GM13977 (cell line): Measurements from ENCODE around the gene GSS.

ENCODE experiments used
- DNase-seq: peaks from one replicate; pipeline ENCODE4 v3.0.0; 2012; ENCODE audit warnings: low spot score
- in situ Hi-C: fragments of 300-500 bp; cut with MboI; formaldehyde crosslinking; loops from one replicate; pipeline ENCODE4 v1.12.0; 2022; ENCODE audit warnings: low sequenced_read_pairs, low pct_unique_long_range_greater_than_20kb, mixed read lengths, inconsistent platforms; ENCODE audit not compliant: unreplicated experiment
- TF ChIP-seq, protein P1 (sequence below): IDR thresholded peaks from 2 replicates; pipeline ENCODE4 v1.5.1; 2012; ENCODE audit warnings: mild to moderate bottlenecking, control low read depth; ENCODE audit not compliant: insufficient read depth; ENCODE audit errors: extremely low read depth, missing control alignments

GSS gene

DNA sequence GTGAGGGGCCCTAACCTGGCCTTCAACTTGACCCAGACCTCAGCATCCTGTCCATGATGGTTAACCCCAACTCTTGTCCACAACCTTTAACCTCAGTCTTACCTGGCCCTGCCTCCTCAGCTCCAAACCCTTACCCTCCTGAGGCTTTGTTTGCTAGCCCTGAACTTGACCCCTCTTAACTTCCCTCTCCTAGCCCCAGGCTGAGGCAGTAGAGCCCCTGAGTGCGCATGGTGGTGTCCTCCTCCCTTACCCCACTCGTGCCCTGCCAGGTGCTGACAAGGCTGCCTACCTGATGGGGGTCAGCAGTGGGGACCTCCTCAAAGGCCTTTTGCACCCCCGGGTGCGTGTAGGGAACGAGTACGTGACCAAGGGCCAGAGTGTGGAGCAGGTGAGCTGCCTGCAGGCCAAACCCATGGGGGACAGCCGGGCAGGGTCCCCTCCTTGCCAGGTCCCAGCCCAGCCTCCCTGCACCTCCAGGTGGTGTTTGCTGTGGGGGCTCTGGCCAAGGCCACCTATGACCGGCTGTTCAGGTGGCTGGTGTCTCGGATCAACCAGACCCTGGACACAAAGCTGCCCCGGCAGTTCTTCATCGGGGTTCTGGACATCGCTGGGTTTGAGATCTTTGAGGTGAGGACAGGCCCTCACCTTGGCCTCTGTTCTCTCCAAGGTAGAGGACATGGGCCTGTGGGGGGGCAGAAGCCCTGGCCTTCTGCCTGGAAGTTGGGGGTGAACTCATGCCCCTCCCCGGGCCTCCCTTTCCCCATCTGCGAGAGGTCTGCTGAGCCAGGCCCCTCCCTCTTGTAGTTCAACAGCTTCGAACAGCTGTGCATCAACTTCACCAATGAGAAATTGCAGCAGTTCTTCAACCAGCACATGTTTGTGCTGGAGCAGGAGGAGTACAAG lies 31.9 kb upstream of the GSS start:
- in situ Hi-C loops, result no loop called here
- DNase-seq, result no peak
- TF ChIP-seq, protein P1, sequence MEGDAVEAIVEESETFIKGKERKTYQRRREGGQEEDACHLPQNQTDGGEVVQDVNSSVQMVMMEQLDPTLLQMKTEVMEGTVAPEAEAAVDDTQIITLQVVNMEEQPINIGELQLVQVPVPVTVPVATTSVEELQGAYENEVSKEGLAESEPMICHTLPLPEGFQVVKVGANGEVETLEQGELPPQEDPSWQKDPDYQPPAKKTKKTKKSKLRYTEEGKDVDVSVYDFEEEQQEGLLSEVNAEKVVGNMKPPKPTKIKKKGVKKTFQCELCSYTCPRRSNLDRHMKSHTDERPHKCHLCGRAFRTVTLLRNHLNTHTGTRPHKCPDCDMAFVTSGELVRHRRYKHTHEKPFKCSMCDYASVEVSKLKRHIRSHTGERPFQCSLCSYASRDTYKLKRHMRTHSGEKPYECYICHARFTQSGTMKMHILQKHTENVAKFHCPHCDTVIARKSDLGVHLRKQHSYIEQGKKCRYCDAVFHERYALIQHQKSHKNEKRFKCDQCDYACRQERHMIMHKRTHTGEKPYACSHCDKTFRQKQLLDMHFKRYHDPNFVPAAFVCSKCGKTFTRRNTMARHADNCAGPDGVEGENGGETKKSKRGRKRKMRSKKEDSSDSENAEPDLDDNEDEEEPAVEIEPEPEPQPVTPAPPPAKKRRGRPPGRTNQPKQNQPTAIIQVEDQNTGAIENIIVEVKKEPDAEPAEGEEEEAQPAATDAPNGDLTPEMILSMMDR, result no peak

DNA sequence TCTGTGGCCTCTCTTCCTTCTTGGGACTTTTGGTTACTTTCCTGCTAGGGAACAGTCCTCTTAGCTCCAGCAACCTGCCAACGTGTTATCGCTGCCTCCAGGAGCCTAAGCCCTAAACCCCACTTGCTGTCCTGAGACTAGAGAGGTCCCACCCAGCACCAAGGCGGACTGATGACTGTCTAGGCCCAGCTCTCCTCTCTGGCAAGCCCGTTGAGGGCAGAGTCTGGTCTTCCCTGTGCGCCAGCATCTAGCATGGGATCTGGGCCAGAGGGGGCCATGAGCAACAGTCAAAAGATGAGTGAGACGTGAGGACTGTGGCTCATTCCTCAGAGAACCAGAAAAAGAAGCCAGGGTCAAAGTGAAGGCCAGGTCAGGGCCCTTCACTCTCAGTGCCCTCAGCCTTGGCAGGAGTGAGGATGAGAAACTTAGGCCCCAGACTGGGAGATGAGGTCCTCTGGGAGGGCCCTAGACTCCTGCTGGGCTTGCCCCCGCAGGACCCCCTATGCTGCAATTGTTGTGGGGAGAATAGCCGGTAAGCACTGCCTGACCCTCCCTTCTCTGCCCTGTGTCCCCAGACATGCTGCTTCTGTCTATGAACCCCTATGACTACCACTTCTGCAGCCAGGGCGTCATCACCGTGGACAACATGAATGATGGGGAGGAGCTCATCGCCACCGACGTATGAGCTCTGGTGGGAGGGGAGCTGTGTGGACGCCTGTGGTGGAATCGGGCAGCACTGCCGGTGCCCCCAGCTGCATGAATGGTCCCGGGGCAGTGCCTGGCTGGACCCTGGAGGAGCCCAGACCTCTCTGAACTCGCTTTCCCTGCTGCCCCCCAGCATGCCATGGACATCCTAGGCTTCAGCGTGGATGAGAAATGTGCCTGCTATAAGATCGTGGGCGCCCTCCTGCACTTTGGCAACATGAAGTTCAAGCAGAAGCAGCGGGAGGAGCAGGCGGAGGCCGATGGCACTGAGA lies 31.0 kb upstream of the GSS start:
- TF ChIP-seq, protein P1, result no peak
- in situ Hi-C loops, result no loop called here
- no peak for DNase-seq

GRCh38 chr20:34985461-34986310 lies 30.1 kb upstream of the GSS start:
- in situ Hi-C loops, result no loop called here
- DNase-seq, result no peak

DNA sequence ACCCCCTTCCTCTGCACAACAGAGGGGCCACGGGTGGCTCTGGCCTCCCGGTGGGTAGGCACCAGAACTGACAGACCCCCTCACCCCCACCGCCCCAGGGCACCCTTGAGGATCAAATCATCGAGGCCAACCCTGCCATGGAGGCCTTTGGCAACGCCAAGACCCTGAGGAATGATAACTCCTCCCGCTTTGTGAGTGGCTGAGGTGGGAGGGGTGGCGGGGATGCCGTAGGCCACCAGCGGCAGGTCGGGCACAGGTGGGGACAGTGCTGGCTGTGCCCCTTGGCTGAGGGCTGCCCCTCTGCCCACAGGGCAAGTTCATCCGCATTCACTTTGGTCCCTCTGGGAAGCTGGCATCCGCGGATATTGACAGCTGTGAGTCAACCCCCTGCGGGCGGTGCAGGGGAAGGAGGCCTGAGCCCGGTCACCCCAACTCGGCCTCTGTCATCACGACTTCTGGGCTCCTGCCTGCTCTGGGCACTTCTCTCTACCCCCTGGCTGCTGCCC lies 29.2 kb upstream of the GSS start:
- TF ChIP-seq, protein P1, result no peak
- DNase-seq, result no peak
- in situ Hi-C loops, result no loop called here

More at GRCh38 chr20:34985461-34986310, 30.1 kb upstream of the GSS start:
- TF ChIP-seq, protein P1, result no peak

DNA sequence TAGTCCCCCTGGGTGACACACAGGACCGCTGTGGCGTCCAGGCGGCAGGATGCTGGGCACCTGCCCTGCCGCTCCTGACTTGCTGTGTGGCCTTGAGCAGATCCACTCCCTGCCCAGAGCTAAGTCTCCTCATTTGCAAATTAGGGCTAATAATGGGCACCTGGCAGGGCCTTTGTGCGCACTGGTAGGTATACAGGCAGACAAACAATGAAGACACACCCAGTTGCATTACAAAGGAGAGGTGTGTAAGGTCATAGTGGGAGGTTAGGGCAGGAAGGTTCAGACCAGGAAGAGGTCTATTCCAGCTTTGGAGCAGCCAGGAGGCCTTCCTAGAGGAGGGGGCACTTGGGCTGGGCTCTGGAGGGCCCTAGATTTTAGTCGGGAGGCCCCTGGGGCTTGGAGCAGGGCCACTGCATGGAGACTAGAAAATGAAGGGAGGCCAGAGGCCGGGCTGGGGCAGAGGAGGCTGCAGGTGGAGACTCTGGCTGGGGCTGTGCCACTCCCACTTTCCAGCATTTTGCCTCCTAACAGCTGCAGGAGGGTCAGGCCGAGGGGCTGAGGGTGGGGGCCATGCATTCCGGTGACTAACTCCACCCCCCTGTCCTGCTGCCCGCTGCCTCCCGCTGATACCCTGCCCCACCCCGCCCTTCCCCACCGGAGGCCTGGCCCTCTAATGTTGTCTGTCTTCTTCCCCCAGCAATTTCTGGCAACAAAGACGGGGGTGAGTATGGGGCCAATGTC lies 28.6 kb upstream of the GSS start:
- TF ChIP-seq, protein P1, result no peak
- DNase-seq, result no peak
- in situ Hi-C loops, result no loop called here
